Keratinocyte (primary cell): ENCODE measurements around the gene FRZB. TPM values are rescaled to one million over a fixed set of nuclear protein-coding genes. Genes with fewer than 3 reads are reported as not detected.
"Not testable (repeated sequence)": the region's sequence is repeated elsewhere in the genome, so short reads cannot be mapped to it uniquely, and the experiment has no call there.

ENCODE experiments used
- DNase-seq: peaks from one replicate; pipeline ENCODE4 v3.0.0-alpha.2; 2011; ENCODE audit warnings: low read depth, missing footprints, low spot score
- FAIRE-seq: peaks from 2 replicates; lab custom pipeline; 2011; peaks lifted over from hg19 to GRCh38; lab: Jason Lieb, UNC
- H2AFZ ChIP-seq: 2 replicates; pipeline ENCODE4 v1.6.0; 2012; ENCODE audit warnings: low read length, control low read depth, inconsistent platforms; ENCODE audit not compliant: control insufficient read depth
- H3K27ac ChIP-seq: 2 replicates; pipeline ENCODE4 v1.5.1; 2011; ENCODE audit warnings: low read length; ENCODE audit not compliant: control insufficient read depth, insufficient read depth
- H3K27me3 ChIP-seq: 3 replicates; pipeline ENCODE4 v1.6.0; 2011; ENCODE audit warnings: low read length; ENCODE audit not compliant: control insufficient read depth, insufficient read depth; ENCODE audit errors: extremely low read depth
- H3K36me3 ChIP-seq, 2 experiments: 2 replicates in 1 of 2; 3 replicates in 1 of 2; pipeline ENCODE4 v1.5.1; 2011; ENCODE audit warnings: low read length in 2 of 2, mild to moderate bottlenecking in 1 of 2; ENCODE audit not compliant: control insufficient read depth in 2 of 2, insufficient read depth in 2 of 2; ENCODE audit errors: extremely low read depth in 1 of 2
- H3K4me1 ChIP-seq: 3 replicates; pipeline ENCODE4 v1.5.1; 2011; ENCODE audit warnings: low read length; ENCODE audit not compliant: control insufficient read depth, insufficient read depth; ENCODE audit errors: extremely low read depth
- H3K4me2 ChIP-seq: 3 replicates; pipeline ENCODE4 v1.6.0; 2011; ENCODE audit warnings: low read depth, low read length; ENCODE audit not compliant: control insufficient read depth, insufficient read depth; ENCODE audit errors: extremely low read depth
- H3K4me3 ChIP-seq, 3 experiments: fragments of 200-600 bp in 1 of 3; sonication (generic) in 1 of 3; 2 replicates in 2 of 3; 3 replicates in 1 of 3; pipeline ENCODE4 v1.5.1; 2011 to 2016; ENCODE audit warnings: low read length in 3 of 3, mild to moderate bottlenecking in 3 of 3, control low read depth in 2 of 3, inconsistent platforms in 1 of 3, low read depth in 1 of 3, mixed read lengths in 1 of 3, mixed run types in 1 of 3, moderate library complexity in 1 of 3; ENCODE audit not compliant: control insufficient read depth in 2 of 3, insufficient read depth in 2 of 3; ENCODE audit errors: extremely low read depth in 1 of 3
- H3K79me2 ChIP-seq: 2 replicates; pipeline ENCODE4 v1.6.0; 2012; ENCODE audit warnings: low read length; ENCODE audit not compliant: control insufficient read depth, insufficient read depth
- H3K9ac ChIP-seq: 3 replicates; pipeline ENCODE4 v1.6.0; 2011; ENCODE audit warnings: low read length; ENCODE audit not compliant: control insufficient read depth, insufficient read depth; ENCODE audit errors: extremely low read depth
- H3K9me1 ChIP-seq: 3 replicates; pipeline ENCODE4 v1.6.0; 2011; ENCODE audit warnings: low read length; ENCODE audit not compliant: control insufficient read depth, insufficient read depth; ENCODE audit errors: extremely low read depth
- H3K9me3 ChIP-seq: 2 replicates; pipeline ENCODE4 v1.5.1; 2012; ENCODE audit warnings: low read depth, low read length; ENCODE audit not compliant: control insufficient read depth
- H4K20me1 ChIP-seq: 3 replicates; pipeline ENCODE4 v1.6.0; 2011; ENCODE audit warnings: low read length; ENCODE audit not compliant: control insufficient read depth, insufficient read depth; ENCODE audit errors: extremely low read depth
- CTCF ChIP-seq, 3 experiments: IDR thresholded peaks in 1 of 3; conservative IDR thresholded peaks in 1 of 3; optimal IDR thresholded peaks in 1 of 3; 2 replicates in 2 of 3; 3 replicates in 1 of 3; pipeline versions ENCODE3 to v1.5.1; 2011; ENCODE audit warnings: low read length in 3 of 3, mild to moderate bottlenecking in 3 of 3, moderate library complexity in 2 of 3, control low read depth in 1 of 3, inconsistent platforms in 1 of 3; ENCODE audit not compliant: insufficient read depth in 2 of 3; ENCODE audit errors: extremely low read depth in 1 of 3
- EZH2 ChIP-seq: IDR thresholded peaks from one replicate; pipeline ENCODE4 v1.6.1; 2012; ENCODE audit warnings: inconsistent platforms, mild to moderate bottlenecking, low read length, moderate library complexity
- dilution Hi-C: fragments of 300-500 bp; cut with MboI; formaldehyde crosslinking; loops from one replicate; pipeline ENCODE4 v1.7.0; 2020; ENCODE audit warnings: low sequenced_read_pairs; ENCODE audit not compliant: extremely low pct_ligation_motif_present
- polyA plus RNA-seq, 5 experiments: library from polyadenylated mRNA; depleted of rRNA in 3 of 5; stranded (reverse) in 3 of 5; stranded (forward) in 1 of 5; unstranded in 1 of 5; fragments of >200 nt; gene quantifications; 1 replicate in 1 of 5; 2 replicates in 3 of 5; 3 replicates in 1 of 5; pipeline versions ENCODE4 v1.2.1 to v1.2.3, GENCODE V29; 2011 to 2012; ENCODE audit warnings: missing spikeins in 2 of 5, low read depth in 1 of 5, low replicate concordance in 1 of 5

Gene FRZB
- polyA plus RNA-seq, 1 donor (not counting 4 experiments of a cell fraction or from before 2014, with no cell fraction given), result 0.05 TPM

GRCh38 chr2:182894174-182894573 lies 27.7 kb upstream of the FRZB start:
- H3K9me3 ChIP-seq, result no peaks in the 10 kb centered on the region
- no peaks in the 10 kb centered on the region for H3K27me3 ChIP-seq
- H3K79me2 ChIP-seq, result no peaks in the 10 kb centered on the region
- H3K27ac ChIP-seq, result no peak overlapping the region
- H3K9ac ChIP-seq, result no peak overlapping the region
- FAIRE-seq, result no peak
- H3K4me2 ChIP-seq, result no peak overlapping the region
- H3K36me3 ChIP-seq, result no peaks in the 10 kb centered on the region
- H3K4me3 ChIP-seq, result no peak overlapping the region
- DNase-seq, result no peak
- no peaks in the 10 kb centered on the region for H3K9me1 ChIP-seq
- TF ChIP-seq CTCF (optimal IDR thresholded peaks at IDR 0.05 in 1 of 3, IDR thresholded peaks at IDR 0.05 in 1 of 3, conservative IDR thresholded peaks at IDR 0.05 in 1 of 3; ENCODE audit: extremely low read depth in 1 of 3, insufficient read depth in 2 of 3, low read length in 3 of 3) (no peak), EZH2 (no peak)
- H2AFZ ChIP-seq, result no peak overlapping the region
- no peaks in the 10 kb centered on the region for H3K4me1 ChIP-seq
- H4K20me1 ChIP-seq, result no peaks in the 10 kb centered on the region
- dilution Hi-C loops, result no loop called here

- H3K4me2 ChIP-seq, result no peak overlapping the region
- dilution Hi-C loops, result no loop called here
- H3K9me3 ChIP-seq, result no peaks in the 10 kb centered on the region
- H4K20me1 ChIP-seq, result no peaks in the 10 kb centered on the region
- H3K9me1 ChIP-seq, result no peaks in the 10 kb centered on the region
- H3K79me2 ChIP-seq, result no peaks in the 10 kb centered on the region
- DNase-seq (no peak), FAIRE-seq (no peak)
- H3K27me3 ChIP-seq, result no peaks in the 10 kb centered on the region
- TF ChIP-seq EZH2 (no peak), CTCF (optimal IDR thresholded peaks at IDR 0.05 in 1 of 3, IDR thresholded peaks at IDR 0.05 in 1 of 3, conservative IDR thresholded peaks at IDR 0.05 in 1 of 3; ENCODE audit: extremely low read depth in 1 of 3, insufficient read depth in 2 of 3, low read length in 3 of 3) (no peak)
- H3K36me3 ChIP-seq, result no peaks in the 10 kb centered on the region
- H3K4me1 ChIP-seq, result no peaks in the 10 kb centered on the region
- H2AFZ ChIP-seq, result no peak overlapping the region
- no peak overlapping the region for H3K4me3 ChIP-seq
- H3K27ac ChIP-seq, result no peak overlapping the region
- no peak overlapping the region for H3K9ac ChIP-seq
These were observed 27.2 kb upstream of the FRZB start for GRCh38 chr2:182893666-182894065.

- H3K4me3 ChIP-seq, H3K27ac ChIP-seq, dilution Hi-C loops, H3K9me1 ChIP-seq, H3K4me2 ChIP-seq, H3K4me1 ChIP-seq, H4K20me1 ChIP-seq, H3K9ac ChIP-seq, H3K36me3 ChIP-seq, H2AFZ ChIP-seq, H3K9me3 ChIP-seq, DNase-seq, H3K79me2 ChIP-seq, FAIRE-seq, H3K27me3 ChIP-seq: not testable (repeated sequence)
These were observed 26.6 kb upstream of the FRZB start for GRCh38 chr2:182893035-182893434.
